K562 (cell line): ENCODE results near the gene EEF2K.

Source experiments
- TCF7L2 ChIP-seq: fragments of 150-350 bp; IDR thresholded peaks from 2 replicates; pipeline ENCODE4 v1.6.1; 2016; ENCODE audit warnings: low read depth, mild to moderate bottlenecking, low read length, moderate library complexity
- TSHZ1 ChIP-seq: fragments of 250-450 bp; sonication (Bioruptor Pico); IDR thresholded peaks from 2 replicates; pipeline ENCODE4 v1.4.0; 2020; ENCODE audit warnings: mild to moderate bottlenecking, moderate library complexity

- TF ChIP-seq TCF7L2: no peak
- no peak for TF ChIP-seq TSHZ1
Observed at GRCh38 chr16:22316411-22316811, 110.3 kb downstream of the EEF2K start.
